T-cell (primary cell): ENCODE measurements around the gene RHAG. TPM values are rescaled to one million over a fixed set of nuclear protein-coding genes. Genes with fewer than 3 reads are reported as not detected.

ENCODE experiments used
- ATAC-seq, 4 experiments: fragments of 200-7000 bp in 3 of 4; fragments of 150-1000 bp in 1 of 4; cut with Tn5 transposase; replicated peaks in 1 of 4; 1 replicate in 3 of 4; 2 replicates in 1 of 4; pipeline ENCODE4 v1.10.0; 2021; ENCODE audit warnings: moderate library complexity in 3 of 4, mild to moderate bottlenecking in 2 of 4, moderate number of reproducible peaks in 1 of 4
- CTCF ChIA-PET, 2 donors: fragments of 300-600 bp; sonication (Branson Sonifier 250); formaldehyde crosslinking; loops; one replicate each; lab custom pipeline; 2022; ENCODE audit warnings: antibody characterized with exemption in 2 of 2; lab: Charles Lee
- POLR2A ChIA-PET, 2 donors: fragments of 300-600 bp; sonication (Branson Sonifier 250); formaldehyde crosslinking; loops; one replicate each; lab custom pipeline; 2022; ENCODE audit warnings: antibody characterized with exemption in 2 of 2; lab: Charles Lee
- DNase-seq, 35 experiments: peaks; one replicate each; pipeline versions ENCODE4 v3.0.0 to v3.0.0-alpha.2; 2013 to 2023
- H3K27ac ChIP-seq: one replicate; pipeline ENCODE4 v1.5.1; 2013; ENCODE audit warnings: low read length
- H3K27me3 ChIP-seq, 2 experiments: replicated peaks in 1 of 2; 1 replicate in 1 of 2; 2 replicates in 1 of 2; pipeline versions ENCODE4 v1.6.1 to v1.7.0; 2013; ENCODE audit warnings: low read length in 1 of 2, mixed read lengths in 1 of 2; ENCODE audit not compliant: control insufficient read depth in 2 of 2, insufficient read depth in 2 of 2; ENCODE audit errors: extremely low read depth in 1 of 2
- H3K36me3 ChIP-seq, 2 donors: 1 replicate in 1 of 2; 2 replicates in 1 of 2; pipeline versions ENCODE4 v1.6.1 to v1.7.0; 2013; ENCODE audit warnings: low read length in 1 of 2; ENCODE audit not compliant: control insufficient read depth in 2 of 2, insufficient read depth in 1 of 2; ENCODE audit errors: extremely low read depth in 1 of 2
- H3K4me1 ChIP-seq, 2 experiments: 1 replicate in 1 of 2; 2 replicates in 1 of 2; pipeline versions ENCODE4 v1.6.1 to v1.7.0; 2013; ENCODE audit warnings: low read length in 2 of 2, mixed read lengths in 1 of 2; ENCODE audit not compliant: insufficient read depth in 2 of 2, control insufficient read depth in 1 of 2; ENCODE audit errors: extremely low read depth in 1 of 2
- H3K4me3 ChIP-seq, 2 donors: 1 replicate in 1 of 2; 2 replicates in 1 of 2; pipeline versions ENCODE4 v1.5.1 to v1.7.0; 2013; ENCODE audit warnings: mild to moderate bottlenecking in 2 of 2, low read length in 1 of 2, moderate library complexity in 1 of 2; ENCODE audit not compliant: control insufficient read depth in 1 of 2; ENCODE audit errors: extremely low read depth in 1 of 2
- H3K9me3 ChIP-seq: 2 replicates; pipeline ENCODE4 v1.7.0; 2013
- H3K27ac Mint-ChIP-seq, 2 donors: one replicate each; pipeline ENCODE4 v1.8.0; 2020 to 2021; ENCODE audit warnings: mild to moderate bottlenecking in 2 of 2, mixed read lengths in 2 of 2
- H3K27me3 Mint-ChIP-seq, 2 donors: one replicate each; pipeline ENCODE4 v1.8.0; 2021 to 2022; ENCODE audit warnings: mixed read lengths in 2 of 2
- H3K36me3 Mint-ChIP-seq: one replicate; pipeline ENCODE4 v1.8.0; 2021; ENCODE audit warnings: mixed read lengths
- H3K4me1 Mint-ChIP-seq, 3 donors: one replicate each; pipeline ENCODE4 v1.8.0; 2020 to 2022; ENCODE audit warnings: mixed read lengths in 3 of 3, mild to moderate bottlenecking in 1 of 3
- H3K4me3 Mint-ChIP-seq, 3 donors: one replicate each; pipeline ENCODE4 v1.8.0; 2020 to 2022; ENCODE audit warnings: mild to moderate bottlenecking in 3 of 3, mixed read lengths in 3 of 3, moderate library complexity in 3 of 3
- H3K9me3 Mint-ChIP-seq, 3 donors: one replicate each; pipeline ENCODE4 v1.8.0; 2020 to 2022; ENCODE audit warnings: mixed read lengths in 3 of 3
- WGBS: methylation state at CpG from one replicate; pipeline ENCODE4 v1.1.5; 2013; ENCODE audit warnings: missing lambda C conversion rate; ENCODE audit not compliant: insufficient coverage; 5-methylcytosine and 5-hydroxymethylcytosine counted together
- total RNA-seq, 35 experiments: library from RNA in 6 of 35; stranded (reverse) in 6 of 35; fragments of 120-200 nt in 1 of 35; gene quantifications; one replicate each; pipeline versions ENCODE4 v1.2.1 to v1.2.4 and lab custom pipeline; 2013 to 2026

Gene RHAG
- total RNA-seq, 5 donors from 2014 or later (not counting 1 experiment from before 2014, with no cell fraction given) = 0.44 to 0.66 (median 0.51) TPM; not detected in 2

- Mint-ChIP-seq H3K27ac (no peak overlapping the region), H3K36me3 (no peaks in the 10 kb centered on the region), H3K27me3 (no peaks in the 10 kb centered on the region), H3K9me3 (no peaks in the 10 kb centered on the region), H3K4me3 (no peak overlapping the region), H3K4me1 (no peaks in the 10 kb centered on the region)
- Histone ChIP-seq H3K9me3 (no peaks in the 10 kb centered on the region), H3K4me1 (no peaks in the 10 kb centered on the region), H3K36me3 (no peaks in the 10 kb centered on the region), H3K27ac (no peak overlapping the region), H3K4me3 (no peak overlapping the region), H3K27me3 (no peaks in the 10 kb centered on the region)
- DNase-seq (no peak), ATAC-seq (no peak)
- no CpG with 5 or more reads among the region's 5 CpGs for WGBS
- ChIA-PET CTCF (no interaction called here), POLR2A (no interaction called here)
These were observed 2.7 kb upstream of the RHAG start for GRCh38 chr6:49639177-49639817.

- Mint-ChIP-seq H3K4me3 (no peak overlapping the region), H3K9me3 (no peaks in the 10 kb centered on the region), H3K27ac (no peak overlapping the region), H3K27me3 (no peaks in the 10 kb centered on the region), H3K36me3 (no peaks in the 10 kb centered on the region), H3K4me1 (no peaks in the 10 kb centered on the region)
- Histone ChIP-seq H3K27me3 (no peaks in the 10 kb centered on the region), H3K4me3 (no peak overlapping the region), H3K4me1 (no peaks in the 10 kb centered on the region), H3K27ac (no peak overlapping the region), H3K9me3 (no peaks in the 10 kb centered on the region), H3K36me3 (no peaks in the 10 kb centered on the region)
- WGBS = 83% methylated on average over 2 of the region's 3 CpGs
- ChIA-PET POLR2A (no interaction called here), CTCF (no interaction called here)
- no peak for DNase-seq
- ATAC-seq = no peak
These were observed 702 bp upstream of the RHAG start for GRCh38 chr6:49637350-49637731.

- ChIA-PET CTCF (no interaction called here), POLR2A (no interaction called here)
- WGBS = 100% methylated on average over 1 of the region's 5 CpGs
- no peak overlapping the region for H3K27ac ChIP-seq
- H3K4me3 ChIP-seq = no peak overlapping the region
- Mint-ChIP-seq H3K4me3 (no peak overlapping the region), H3K36me3 (no peaks in the 10 kb centered on the region), H3K9me3 (no peaks in the 10 kb centered on the region), H3K27ac (no peak overlapping the region), H3K27me3 (no peaks in the 10 kb centered on the region), H3K4me1 (no peaks in the 10 kb centered on the region)
- no peaks in the 10 kb centered on the region for H3K9me3 ChIP-seq
- no peak for ATAC-seq
- H3K27me3 ChIP-seq = no peaks in the 10 kb centered on the region
- no peak for DNase-seq
- no peaks in the 10 kb centered on the region for H3K4me1 ChIP-seq
- H3K36me3 ChIP-seq = no peaks in the 10 kb centered on the region
These were observed 494 bp downstream of the RHAG start for GRCh38 chr6:49635978-49636712.

- Histone ChIP-seq H3K36me3 (no peaks in the 10 kb centered on the region), H3K4me3 (no peak overlapping the region), H3K9me3 (no peaks in the 10 kb centered on the region), H3K4me1 (no peaks in the 10 kb centered on the region), H3K27ac (no peak overlapping the region), H3K27me3 (no peaks in the 10 kb centered on the region)
- ChIA-PET POLR2A (no interaction called here), CTCF (no interaction called here)
- Mint-ChIP-seq H3K27me3 (no peaks in the 10 kb centered on the region), H3K9me3 (no peaks in the 10 kb centered on the region), H3K4me1 (no peaks in the 10 kb centered on the region), H3K36me3 (no peaks in the 10 kb centered on the region), H3K4me3 (no peak overlapping the region), H3K27ac (no peak overlapping the region)
- DNase-seq = no peak
- no peak for ATAC-seq
These were observed 1.2 kb downstream of the RHAG start for GRCh38 chr6:49635480-49635879.

GRCh38 chr6:49634836-49635218 is 1.8 kb downstream of the RHAG start:
- H3K27ac ChIP-seq = no peak overlapping the region
- no peaks in the 10 kb centered on the region for H3K27me3 ChIP-seq
- Mint-ChIP-seq H3K9me3 (peaks cover 0 to 3% (median 0%) of the 10 kb centered on the region in 3 donors), H3K27me3 (no peaks in the 10 kb centered on the region), H3K4me3 (no peak overlapping the region), H3K27ac (no peak overlapping the region), H3K36me3 (no peaks in the 10 kb centered on the region), H3K4me1 (no peaks in the 10 kb centered on the region)
- ATAC-seq (no peak), DNase-seq (no peak)
- POLR2A ChIA-PET = no interaction called here
- no CpG with 5 or more reads among the region's 3 CpGs for WGBS
- no peaks in the 10 kb centered on the region for H3K9me3 ChIP-seq
- no peaks in the 10 kb centered on the region for H3K36me3 ChIP-seq
- no peak overlapping the region for H3K4me3 ChIP-seq
- H3K4me1 ChIP-seq = no peaks in the 10 kb centered on the region
- CTCF ChIA-PET = no interaction called here

- no peaks in the 10 kb centered on the region for H3K27me3 ChIP-seq
- Mint-ChIP-seq H3K9me3 (peaks cover 0 to 3% (median 0%) of the 10 kb centered on the region in 3 donors), H3K27me3 (no peaks in the 10 kb centered on the region), H3K4me3 (no peak overlapping the region), H3K4me1 (no peaks in the 10 kb centered on the region), H3K27ac (no peak overlapping the region), H3K36me3 (no peaks in the 10 kb centered on the region)
- no peaks in the 10 kb centered on the region for H3K4me1 ChIP-seq
- WGBS = no CpG with 5 or more reads among the region's 6 CpGs
- POLR2A ChIA-PET = no interaction called here
- H3K4me3 ChIP-seq = no peak overlapping the region
- CTCF ChIA-PET = no interaction called here
- H3K36me3 ChIP-seq = no peaks in the 10 kb centered on the region
- H3K9me3 ChIP-seq = no peaks in the 10 kb centered on the region
- DNase-seq (no peak), ATAC-seq (no peak)
- no peak overlapping the region for H3K27ac ChIP-seq
These were observed 2.4 kb downstream of the RHAG start for GRCh38 chr6:49634092-49634835.
